H1 (cell line): ENCODE measurements around the gene MBNL3.

Experiments
- CBX5 ChIP-seq: fragments of 300-800, 300-1000 bp; sonication (generic); IDR thresholded peaks from 2 replicates; pipeline ENCODE4 v1.7.1; 2016; ENCODE audit warnings: antibody characterized with exemption, low read length, low read depth
- CEBPB ChIP-seq: IDR thresholded peaks from 2 replicates; pipeline ENCODE4 v1.6.1; 2012; ENCODE audit warnings: low read depth, low read length
- HDAC2 ChIP-seq, 2 experiments: fragments of 300-600 bp in 1 of 2; sonication (generic) in 1 of 2; IDR thresholded peaks; 2 replicates each; pipeline ENCODE4 v1.6.1; 2011 to 2012; ENCODE audit warnings: low read depth in 2 of 2, low read length in 2 of 2, mild to moderate bottlenecking in 2 of 2, moderate library complexity in 2 of 2, borderline replicate concordance in 1 of 2, inconsistent platforms in 1 of 2

DNA sequence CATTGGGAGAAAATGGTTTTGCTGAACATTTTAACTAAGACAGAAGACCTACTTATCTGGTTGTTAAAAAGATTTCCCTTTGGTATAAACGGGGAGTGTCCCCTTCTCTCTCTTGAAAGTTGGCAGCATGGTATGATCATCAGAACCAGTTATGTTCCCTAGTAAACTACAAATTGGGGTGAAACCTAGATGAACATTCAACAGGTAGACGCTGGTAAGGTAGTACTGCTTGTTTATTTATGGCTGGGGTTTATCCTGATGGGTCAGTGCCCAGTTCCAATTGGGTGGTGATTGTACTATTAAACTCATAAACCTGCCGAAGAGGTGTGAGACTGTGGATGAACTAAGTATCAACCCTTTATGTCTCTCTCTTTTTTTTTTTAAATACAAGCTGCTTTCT is 100.5 kb downstream of the MBNL3 start:
- TF ChIP-seq HDAC2 (IDR thresholded peaks at IDR 0.05; ENCODE audit: borderline replicate concordance in 1 of 2, low read depth in 2 of 2, low read length in 2 of 2) (no peak), CEBPB (no peak), CBX5 (no peak)
